Heart left ventricle (tissue), 13 donors: ENCODE measurements around the gene MPV17.

ENCODE experiments used
- POLR2A ChIP-seq, 2 donors: fragments of 450-650 bp; IDR thresholded peaks; one replicate each; pipeline ENCODE4 v1.6.1; 2017; ENCODE audit warnings: antibody characterized with exemption in 2 of 2, mild to moderate bottlenecking in 2 of 2, moderate library complexity in 2 of 2
- TF ChIP-seq, protein P1 (sequence below), 12 donors: fragments of 200-600 bp; sonication (generic) in 4 of 12; IDR thresholded peaks; one replicate each; pipeline versions ENCODE4 v1.5.0 to v1.8.0; 2018 to 2022; ENCODE audit warnings: antibody characterized with exemption in 12 of 12, mild to moderate bottlenecking in 5 of 12
- donor health status: ischemic (EF 13 %, LVEDD 7.1; RV severe dilation, severe dysfunction).
- donor health status: DM: no; HTN: yes; CAD: no.
- donor health status: DM: no; HTN: no; CAD: no.
- donor health status: ischemic (EF 25% LVEDD 6.9; RV normal size, moderate dysfunction).
- donor health status: ischemic (EF 25% LVEDD 5.7; RV mildly dilated, moderate dysfunction).
- donor health status: ischemic (EF 35%, LVEDD 5.7; RV mildly dilated, moderate dysfunction).
- donor health status: nonischemic (EF 11% LVEDD 7.7; RV severe dilation, severe dysfunction).
- donor health status: DM: yes; HTN: yes; CAD: no.
- donor health status: PGD.
- donor health status: ischemic (EF 29% LVEDD 5.4; RV normal size, mild dysfunction).
- donor health status: nonischemic (EF 23%, LVEDD 6.1; RV moderate dilation, normal function).

DNA sequence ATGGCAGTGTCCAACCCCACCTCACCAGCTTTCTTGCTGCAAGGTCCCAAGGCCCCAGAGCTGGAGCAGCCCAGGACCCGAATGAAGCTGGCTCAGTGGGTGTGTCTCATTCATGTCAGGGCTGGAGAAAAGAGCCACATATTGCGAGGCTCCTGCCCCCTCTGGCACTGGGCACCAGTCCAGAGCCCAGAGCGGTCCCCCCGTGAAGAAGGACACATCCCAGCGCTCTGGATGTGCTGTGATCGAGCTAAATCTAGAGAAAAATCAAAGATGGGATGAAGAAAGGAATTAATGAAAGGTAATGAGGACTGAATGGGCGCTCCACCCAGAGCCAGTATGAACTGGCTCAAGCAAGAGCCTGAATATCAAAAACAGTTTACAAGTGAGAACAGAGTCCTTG is 13.3 kb upstream of the MPV17 start:
- TF ChIP-seq, protein P1, sequence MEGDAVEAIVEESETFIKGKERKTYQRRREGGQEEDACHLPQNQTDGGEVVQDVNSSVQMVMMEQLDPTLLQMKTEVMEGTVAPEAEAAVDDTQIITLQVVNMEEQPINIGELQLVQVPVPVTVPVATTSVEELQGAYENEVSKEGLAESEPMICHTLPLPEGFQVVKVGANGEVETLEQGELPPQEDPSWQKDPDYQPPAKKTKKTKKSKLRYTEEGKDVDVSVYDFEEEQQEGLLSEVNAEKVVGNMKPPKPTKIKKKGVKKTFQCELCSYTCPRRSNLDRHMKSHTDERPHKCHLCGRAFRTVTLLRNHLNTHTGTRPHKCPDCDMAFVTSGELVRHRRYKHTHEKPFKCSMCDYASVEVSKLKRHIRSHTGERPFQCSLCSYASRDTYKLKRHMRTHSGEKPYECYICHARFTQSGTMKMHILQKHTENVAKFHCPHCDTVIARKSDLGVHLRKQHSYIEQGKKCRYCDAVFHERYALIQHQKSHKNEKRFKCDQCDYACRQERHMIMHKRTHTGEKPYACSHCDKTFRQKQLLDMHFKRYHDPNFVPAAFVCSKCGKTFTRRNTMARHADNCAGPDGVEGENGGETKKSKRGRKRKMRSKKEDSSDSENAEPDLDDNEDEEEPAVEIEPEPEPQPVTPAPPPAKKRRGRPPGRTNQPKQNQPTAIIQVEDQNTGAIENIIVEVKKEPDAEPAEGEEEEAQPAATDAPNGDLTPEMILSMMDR (IDR thresholded peaks at IDR 0.05): no peak
- no peak for TF ChIP-seq POLR2A (IDR thresholded peaks at IDR 0.05)
